HepG2 (cell line): ENCODE results near the gene UBC. TPM values are rescaled to one million over a fixed set of nuclear protein-coding genes. Genes with fewer than 3 reads are reported as not detected.

Experiments
- ASH2L ChIP-seq: fragments of 300-600, 200-600 bp; sonication (generic); IDR thresholded peaks from 2 replicates; pipeline ENCODE4 v1.7.0; 2017; ENCODE audit warnings: low read depth, mild to moderate bottlenecking, moderate library complexity, mixed read lengths, low read length; ENCODE audit not compliant: insufficient read length
- GABPA ChIP-seq, 2 experiments: IDR thresholded peaks; 2 replicates each; pipeline ENCODE4 v1.6.1; 2011 to 2016; ENCODE audit warnings: low read depth in 2 of 2, low read length in 1 of 2, missing biosample characterization in 1 of 2, missing genetic modification characterization in 1 of 2
- MED1 ChIP-seq: sonication (generic); formaldehyde crosslinking; IDR thresholded peaks from 2 replicates; pipeline ENCODE4 v1.4.0; 2020; ENCODE audit warnings: missing genetic modification reagents
- NFIC ChIP-seq: IDR thresholded peaks from 2 replicates; pipeline ENCODE4 v1.6.1; 2012; ENCODE audit warnings: mild to moderate bottlenecking, low read length, inconsistent platforms
- PHB2 ChIP-seq: fragments of 450-650 bp; IDR thresholded peaks from 2 replicates; pipeline ENCODE4 v1.6.1; 2018; ENCODE audit not compliant: partially characterized antibody
- PITX1 ChIP-seq: sonication (generic); formaldehyde crosslinking; IDR thresholded peaks from 2 replicates; pipeline ENCODE4 v1.5.1; 2020; ENCODE audit warnings: mild to moderate bottlenecking, missing genetic modification reagents
- SIX4 ChIP-seq: sonication (generic); formaldehyde crosslinking; IDR thresholded peaks from 2 replicates; pipeline ENCODE4 v1.4.0; 2020; ENCODE audit warnings: missing genetic modification reagents
- SP2 ChIP-seq: sonication (generic); formaldehyde crosslinking; IDR thresholded peaks from 2 replicates; pipeline ENCODE4 v1.5.1; 2020; ENCODE audit warnings: mild to moderate bottlenecking, missing genetic modification reagents
- TFE3 ChIP-seq: IDR thresholded peaks from 2 replicates; pipeline ENCODE4 v1.6.1; 2016
- YEATS4 ChIP-seq: sonication (generic); formaldehyde crosslinking; IDR thresholded peaks from 2 replicates; pipeline ENCODE4 v1.4.0; 2020; ENCODE audit warnings: missing genetic modification reagents, borderline replicate concordance
- ZBTB10 ChIP-seq: sonication (generic); formaldehyde crosslinking; IDR thresholded peaks from 2 replicates; pipeline ENCODE4 v1.4.0; 2020; ENCODE audit warnings: missing genetic modification reagents, borderline replicate concordance
- ZNF207 ChIP-seq: fragments of 450-650 bp; IDR thresholded peaks from 2 replicates; pipeline ENCODE4 v1.6.1; 2016; ENCODE audit warnings: antibody characterized with exemption, borderline replicate concordance
- ZNF24 ChIP-seq: fragments of 450-650 bp; IDR thresholded peaks from 2 replicates; pipeline ENCODE4 v1.6.1; 2017; ENCODE audit warnings: antibody characterized with exemption, mild to moderate bottlenecking
- ZNF672 ChIP-seq: sonication (generic); formaldehyde crosslinking; IDR thresholded peaks from 2 replicates; pipeline ENCODE4 v1.8.1; 2022; ENCODE audit warnings: missing genetic modification reagents
- ZNF841 ChIP-seq: sonication (generic); formaldehyde crosslinking; IDR thresholded peaks from 2 replicates; pipeline ENCODE4 v1.8.1; 2023; ENCODE audit warnings: missing genetic modification reagents, borderline replicate concordance
- polyA plus RNA-seq, 8 experiments: library from polyadenylated mRNA; depleted of rRNA in 3 of 8; stranded (reverse) in 7 of 8; unstranded in 1 of 8; fragments of >200 nt; fragmentation: Illumina TruSeq in 4 of 8; extraction: Trizol in 4 of 8; gene quantifications; 2 replicates each; pipeline versions ENCODE4 v1.2.1 to v1.2.3, GENCODE V29; 2011 to 2016; ENCODE audit warnings: low read depth in 4 of 8, missing spikeins in 1 of 8, mixed read lengths in 1 of 8; ENCODE audit not compliant: insufficient read depth in 1 of 8
- total RNA-seq, 5 experiments: library from RNA; depleted of rRNA; stranded (reverse); fragments of >200 nt; fragmentation: Illumina TruSeq; extraction: Trizol; gene quantifications; 2 replicates each; pipeline ENCODE4 v1.2.3, GENCODE V29; 2016; ENCODE audit warnings: low read depth in 1 of 5
- TF ChIP-seq, protein P1 (sequence below): sonication (generic); formaldehyde crosslinking; IDR thresholded peaks from 2 replicates; pipeline ENCODE4 v1.8.1; 2023; ENCODE audit warnings: mild to moderate bottlenecking, missing genetic modification reagents
- TF ChIP-seq, protein P2 (sequence below): sonication (generic); formaldehyde crosslinking; IDR thresholded peaks from 2 replicates; pipeline ENCODE4 v1.4.0; 2020; ENCODE audit warnings: missing genetic modification reagents, borderline replicate concordance
- TF ChIP-seq, protein P3 (sequence below): IDR thresholded peaks from 2 replicates; pipeline ENCODE4 v1.6.1; 2016; ENCODE audit warnings: low read depth, borderline replicate concordance

Gene UBC
- total and polyA plus RNA-seq, 2 of the 13 experiments (the other 11 are each of a cell fraction or from before 2014, with no cell fraction given) = 805 to 1,432 TPM

DNA sequence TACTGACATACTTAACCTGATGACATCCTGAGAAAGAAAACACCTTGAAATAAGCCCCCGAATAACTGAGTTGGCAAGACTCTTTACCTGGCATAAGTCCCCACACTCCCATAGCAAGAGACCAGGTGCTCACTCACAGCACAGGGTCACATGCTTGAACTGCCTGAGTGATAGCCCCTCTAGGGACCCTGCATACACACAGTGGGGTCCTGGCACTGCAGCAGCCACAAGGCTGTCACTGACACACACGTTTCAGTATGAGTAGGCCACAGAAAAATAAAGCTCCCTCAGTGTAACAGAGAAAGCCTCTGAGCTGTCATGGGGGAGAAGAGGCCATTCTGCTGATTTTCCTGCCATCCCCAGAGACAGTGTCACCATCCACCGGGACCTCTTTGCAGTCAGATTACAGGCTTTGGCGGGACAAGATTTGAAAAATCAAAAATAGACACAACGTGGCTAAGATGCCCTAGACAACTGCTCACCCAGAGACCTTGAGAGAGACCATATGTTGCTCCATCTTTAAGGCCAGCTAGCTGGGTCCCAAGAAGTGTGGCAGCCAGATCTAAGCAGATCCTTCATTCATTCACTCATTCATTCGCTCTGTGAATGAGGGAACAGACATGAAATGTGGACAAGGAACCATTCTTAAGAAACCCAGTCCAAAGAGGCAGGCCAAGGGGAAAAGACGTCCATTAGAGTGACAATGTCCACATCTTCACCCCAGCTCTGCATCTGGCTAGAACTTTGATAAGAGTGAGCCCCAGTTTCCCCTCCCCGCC, 52.4 kb downstream of the UBC start (continued):
- TF ChIP-seq, protein P1, sequence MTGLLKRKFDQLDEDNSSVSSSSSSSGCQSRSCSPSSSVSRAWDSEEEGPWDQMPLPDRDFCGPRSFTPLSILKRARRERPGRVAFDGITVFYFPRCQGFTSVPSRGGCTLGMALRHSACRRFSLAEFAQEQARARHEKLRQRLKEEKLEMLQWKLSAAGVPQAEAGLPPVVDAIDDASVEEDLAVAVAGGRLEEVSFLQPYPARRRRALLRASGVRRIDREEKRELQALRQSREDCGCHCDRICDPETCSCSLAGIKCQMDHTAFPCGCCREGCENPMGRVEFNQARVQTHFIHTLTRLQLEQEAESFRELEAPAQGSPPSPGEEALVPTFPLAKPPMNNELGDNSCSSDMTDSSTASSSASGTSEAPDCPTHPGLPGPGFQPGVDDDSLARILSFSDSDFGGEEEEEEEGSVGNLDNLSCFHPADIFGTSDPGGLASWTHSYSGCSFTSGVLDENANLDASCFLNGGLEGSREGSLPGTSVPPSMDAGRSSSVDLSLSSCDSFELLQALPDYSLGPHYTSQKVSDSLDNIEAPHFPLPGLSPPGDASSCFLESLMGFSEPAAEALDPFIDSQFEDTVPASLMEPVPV (CRISPR knock-in tag) = no peak
- TF ChIP-seq ZNF672 (CRISPR knock-in tag) (no peak), ZBTB10 (no peak), SP2 (CRISPR knock-in tag) (no peak), ZNF24 (peak; percentile 77; the same call in 1 of the 2 replicates), GABPA (IDR thresholded peaks at IDR 0.05; ENCODE audit: low read depth, low read length) (no peak), GABPA (CRISPR knock-in tag; IDR thresholded peaks at IDR 0.05; ENCODE audit: low read depth) (no peak), ASH2L (no peak), TFE3 (CRISPR knock-in tag) (no peak), YEATS4 (no peak), ZNF207 (no peak), SIX4 (no peak), PHB2 (no peak), MED1 (CRISPR knock-in tag) (no peak), PITX1 (CRISPR knock-in tag) (0 out of 2 replicates have a peak, but pooled peaks have one; percentile 2), NFIC (no peak), ZNF841 (no peak)
- TF ChIP-seq, protein P2, sequence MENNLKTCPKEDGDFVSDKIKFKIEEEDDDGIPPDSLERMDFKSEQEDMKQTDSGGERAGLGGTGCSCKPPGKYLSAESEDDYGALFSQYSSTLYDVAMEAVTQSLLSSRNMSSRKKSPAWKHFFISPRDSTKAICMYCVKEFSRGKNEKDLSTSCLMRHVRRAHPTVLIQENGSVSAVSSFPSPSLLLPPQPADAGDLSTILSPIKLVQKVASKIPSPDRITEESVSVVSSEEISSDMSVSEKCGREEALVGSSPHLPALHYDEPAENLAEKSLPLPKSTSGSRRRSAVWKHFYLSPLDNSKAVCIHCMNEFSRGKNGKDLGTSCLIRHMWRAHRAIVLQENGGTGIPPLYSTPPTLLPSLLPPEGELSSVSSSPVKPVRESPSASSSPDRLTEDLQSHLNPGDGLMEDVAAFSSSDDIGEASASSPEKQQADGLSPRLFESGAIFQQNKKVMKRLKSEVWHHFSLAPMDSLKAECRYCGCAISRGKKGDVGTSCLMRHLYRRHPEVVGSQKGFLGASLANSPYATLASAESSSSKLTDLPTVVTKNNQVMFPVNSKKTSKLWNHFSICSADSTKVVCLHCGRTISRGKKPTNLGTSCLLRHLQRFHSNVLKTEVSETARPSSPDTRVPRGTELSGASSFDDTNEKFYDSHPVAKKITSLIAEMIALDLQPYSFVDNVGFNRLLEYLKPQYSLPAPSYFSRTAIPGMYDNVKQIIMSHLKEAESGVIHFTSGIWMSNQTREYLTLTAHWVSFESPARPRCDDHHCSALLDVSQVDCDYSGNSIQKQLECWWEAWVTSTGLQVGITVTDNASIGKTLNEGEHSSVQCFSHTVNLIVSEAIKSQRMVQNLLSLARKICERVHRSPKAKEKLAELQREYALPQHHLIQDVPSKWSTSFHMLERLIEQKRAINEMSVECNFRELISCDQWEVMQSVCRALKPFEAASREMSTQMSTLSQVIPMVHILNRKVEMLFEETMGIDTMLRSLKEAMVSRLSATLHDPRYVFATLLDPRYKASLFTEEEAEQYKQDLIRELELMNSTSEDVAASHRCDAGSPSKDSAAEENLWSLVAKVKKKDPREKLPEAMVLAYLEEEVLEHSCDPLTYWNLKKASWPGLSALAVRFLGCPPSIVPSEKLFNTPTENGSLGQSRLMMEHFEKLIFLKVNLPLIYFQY (CRISPR knock-in tag) = no peak
- TF ChIP-seq, protein P3, sequence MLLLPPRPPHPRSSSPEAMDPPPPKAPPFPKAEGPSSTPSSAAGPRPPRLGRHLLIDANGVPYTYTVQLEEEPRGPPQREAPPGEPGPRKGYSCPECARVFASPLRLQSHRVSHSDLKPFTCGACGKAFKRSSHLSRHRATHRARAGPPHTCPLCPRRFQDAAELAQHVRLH = no peak
